ENCODE measurements around the gene TLNRD1.

DNA sequence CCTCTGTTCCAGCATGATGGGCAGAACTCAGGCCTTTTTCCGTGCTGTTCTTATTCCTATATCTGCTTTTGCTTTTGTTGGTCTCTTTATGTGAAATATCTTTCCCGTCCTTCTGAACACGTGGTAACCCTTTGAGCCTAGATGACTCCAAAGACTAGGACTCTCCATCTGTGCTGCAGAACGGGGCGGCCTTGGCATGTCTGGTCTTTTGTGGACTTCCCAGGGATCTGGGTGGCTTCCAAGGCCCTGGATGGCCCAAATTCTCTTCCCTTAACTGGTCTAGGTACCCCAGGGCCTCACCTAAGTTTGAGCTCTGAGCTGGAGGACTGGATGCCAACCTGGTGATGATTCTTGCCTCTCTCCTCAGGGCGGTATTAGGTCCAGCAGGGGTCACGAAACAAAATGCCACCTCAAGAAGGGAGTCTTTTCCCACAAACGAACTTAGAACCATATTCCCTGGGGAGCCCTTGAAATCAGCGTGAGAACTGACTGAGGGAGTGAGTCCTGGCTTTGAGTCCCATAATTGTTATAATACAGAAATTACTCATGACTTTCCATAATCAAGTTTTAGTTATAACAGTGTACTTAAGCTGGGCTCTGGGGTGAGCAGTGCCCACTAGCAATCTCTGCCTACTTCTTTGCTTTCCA, 13.8 kb downstream of the TLNRD1 start:
- TF ChIP-seq, protein P1, sequence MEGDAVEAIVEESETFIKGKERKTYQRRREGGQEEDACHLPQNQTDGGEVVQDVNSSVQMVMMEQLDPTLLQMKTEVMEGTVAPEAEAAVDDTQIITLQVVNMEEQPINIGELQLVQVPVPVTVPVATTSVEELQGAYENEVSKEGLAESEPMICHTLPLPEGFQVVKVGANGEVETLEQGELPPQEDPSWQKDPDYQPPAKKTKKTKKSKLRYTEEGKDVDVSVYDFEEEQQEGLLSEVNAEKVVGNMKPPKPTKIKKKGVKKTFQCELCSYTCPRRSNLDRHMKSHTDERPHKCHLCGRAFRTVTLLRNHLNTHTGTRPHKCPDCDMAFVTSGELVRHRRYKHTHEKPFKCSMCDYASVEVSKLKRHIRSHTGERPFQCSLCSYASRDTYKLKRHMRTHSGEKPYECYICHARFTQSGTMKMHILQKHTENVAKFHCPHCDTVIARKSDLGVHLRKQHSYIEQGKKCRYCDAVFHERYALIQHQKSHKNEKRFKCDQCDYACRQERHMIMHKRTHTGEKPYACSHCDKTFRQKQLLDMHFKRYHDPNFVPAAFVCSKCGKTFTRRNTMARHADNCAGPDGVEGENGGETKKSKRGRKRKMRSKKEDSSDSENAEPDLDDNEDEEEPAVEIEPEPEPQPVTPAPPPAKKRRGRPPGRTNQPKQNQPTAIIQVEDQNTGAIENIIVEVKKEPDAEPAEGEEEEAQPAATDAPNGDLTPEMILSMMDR (IDR thresholded peaks at IDR 0.05), result no peak
- no peak for TF ChIP-seq POLR2A (IDR thresholded peaks at IDR 0.05)
